Measurements from ENCODE around the gene TLE4. TPM values are rescaled to one million over a fixed set of nuclear protein-coding genes. Genes with fewer than 3 reads are reported as not detected.
"Not testable (repeated sequence)": the region's sequence is repeated elsewhere in the genome, so short reads cannot be mapped to it uniquely, and the experiment has no call there.

The TLE4 gene
- polyA plus RNA-seq, 1 donor, result 77.6 TPM

GRCh38 chr9:79735023-79735779 is 163.4 kb downstream of the TLE4 start:
- DNase-seq, result no peak

GRCh38 chr9:79736051-79736450 is 164.3 kb downstream of the TLE4 start:
- DNase-seq, result no peak

GRCh38 chr9:79741381-79741780 is 169.6 kb downstream of the TLE4 start:
- DNase-seq, result no peak

- DNase-seq, result no peak
Observed at GRCh38 chr9:79742110-79742721, 170.5 kb downstream of the TLE4 start.

GRCh38 chr9:79744521-79744920 is 172.8 kb downstream of the TLE4 start:
- DNase-seq, result no peak

GRCh38 chr9:79745752-79746336 is 174.1 kb downstream of the TLE4 start:
- DNase-seq, result no peak

GRCh38 chr9:79751895-79752466 is 180.2 kb downstream of the TLE4 start:
- DNase-seq, result not testable (repeated sequence)

- DNase-seq, result no peak
Observed at GRCh38 chr9:79756414-79756813, 184.6 kb downstream of the TLE4 start.

GRCh38 chr9:79757074-79757473 is 185.3 kb downstream of the TLE4 start:
- DNase-seq, result no peak

GRCh38 chr9:79757881-79758669 is 186.3 kb downstream of the TLE4 start:
- DNase-seq, result no peak

GRCh38 chr9:79759460-79759859 is 187.7 kb downstream of the TLE4 start:
- no peak for DNase-seq

GRCh38 chr9:79762070-79762469 is 190.3 kb downstream of the TLE4 start:
- no peak for DNase-seq

- DNase-seq, result no peak
Observed at GRCh38 chr9:79763671-79764285, 192.0 kb downstream of the TLE4 start.

GRCh38 chr9:79764374-79764773 is 192.6 kb downstream of the TLE4 start:
- DNase-seq, result no peak

- no peak for DNase-seq
Observed at GRCh38 chr9:79765466-79765865, 193.7 kb downstream of the TLE4 start.

- DNase-seq, result no peak
Observed at GRCh38 chr9:79766091-79766490, 194.3 kb downstream of the TLE4 start.

GRCh38 chr9:79768194-79768593 is 196.4 kb downstream of the TLE4 start:
- DNase-seq, result no peak

- no peak for DNase-seq
Observed at GRCh38 chr9:79769476-79770275, 197.9 kb downstream of the TLE4 start.

GRCh38 chr9:79774356-79774755 is 202.6 kb downstream of the TLE4 start:
- no peak for DNase-seq
